AG04450 (cell line): ENCODE data around the gene SUMO4. TPM values are rescaled to one million over a fixed set of nuclear protein-coding genes. Genes with fewer than 3 reads are reported as not detected.

Source experiments
- CTCF ChIA-PET: fragments of 300-600, 350-600 bp; formaldehyde crosslinking; extraction: SDS; loops from one replicate; lab custom pipeline; 2022; ENCODE audit warnings: antibody characterized with exemption, inconsistent platforms; lab: Charles Lee
- POLR2A ChIA-PET: fragments of 350-600 bp; formaldehyde crosslinking; extraction: SDS; loops from one replicate; lab custom pipeline; 2021; ENCODE audit warnings: antibody characterized with exemption, inconsistent platforms; lab: Yijun Ruan, JAX
- DNase-seq: peaks from one replicate; pipeline ENCODE4 v3.0.0-alpha.2; 2011; ENCODE audit warnings: low read depth, low spot score
- H3K27ac ChIP-seq: one replicate; pipeline ENCODE4 v1.5.1; 2012; ENCODE audit warnings: low read depth, low read length, control low read depth
- H3K27me3 ChIP-seq: one replicate; pipeline ENCODE4 v1.6.0; 2012; ENCODE audit warnings: low read length; ENCODE audit not compliant: control insufficient read depth, insufficient read depth
- H3K4me3 ChIP-seq: 2 replicates; pipeline ENCODE4 v1.5.1; 2011; ENCODE audit warnings: mild to moderate bottlenecking, low read depth, low read length, control low read depth
- H3K9me3 ChIP-seq: 2 replicates; pipeline ENCODE4 v1.5.1; 2012; ENCODE audit warnings: low read length; ENCODE audit not compliant: control insufficient read depth, insufficient read depth
- polyA plus RNA-seq: library from polyadenylated mRNA; depleted of rRNA; stranded (reverse); fragments of >200 nt; gene quantifications from 2 replicates; pipeline ENCODE4 v1.2.3, GENCODE V29; 2011
- TF ChIP-seq, protein P1 (sequence below): IDR thresholded peaks from 2 replicates; pipeline ENCODE4 v1.5.1; 2011; ENCODE audit warnings: low read depth, low read length, control low read depth, inconsistent platforms

Gene SUMO4
- polyA plus RNA-seq, 1 experiment = 0.17 TPM

DNA sequence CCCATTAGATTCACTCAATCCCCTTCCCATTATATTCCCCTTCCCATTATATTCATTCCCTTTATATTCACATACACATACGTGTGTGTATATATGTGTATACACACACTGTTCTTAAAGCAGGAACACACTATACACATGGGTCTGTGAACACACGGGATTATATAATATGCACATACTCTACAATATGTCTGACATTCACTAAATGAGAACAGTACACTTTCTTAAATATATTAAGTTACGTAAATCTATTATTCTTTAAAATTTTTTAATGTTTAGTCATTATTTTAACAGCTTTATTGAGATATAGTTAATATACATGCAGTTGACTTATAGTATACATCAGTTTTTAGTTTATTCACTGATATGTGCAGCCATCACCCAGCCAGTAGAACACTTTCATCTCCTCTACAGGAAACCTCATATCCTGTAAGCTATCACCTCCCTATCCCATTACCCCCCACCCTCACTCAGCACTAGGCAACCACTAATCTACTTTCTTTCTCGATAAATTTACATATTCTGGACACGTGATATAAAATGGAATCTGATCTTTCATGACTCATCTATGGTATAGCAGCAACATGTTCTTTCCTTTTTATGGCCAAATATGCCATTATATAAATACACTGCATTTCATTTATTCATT is 13.9 kb upstream of the SUMO4 start:
- Histone ChIP-seq H3K27me3 (no peaks in the 10 kb centered on the region), H3K27ac (no peak overlapping the region), H3K9me3 (no peaks in the 10 kb centered on the region), H3K4me3 (no peak overlapping the region)
- DNase-seq = no peak
- POLR2A ChIA-PET = no interaction called here
- CTCF ChIA-PET = interaction anchor here (0.6 kb wide), 1 partner anchor 9 kb away, joined by 3 read pairs; no protein-coding TSS in a partner anchor
- TF ChIP-seq, protein P1, sequence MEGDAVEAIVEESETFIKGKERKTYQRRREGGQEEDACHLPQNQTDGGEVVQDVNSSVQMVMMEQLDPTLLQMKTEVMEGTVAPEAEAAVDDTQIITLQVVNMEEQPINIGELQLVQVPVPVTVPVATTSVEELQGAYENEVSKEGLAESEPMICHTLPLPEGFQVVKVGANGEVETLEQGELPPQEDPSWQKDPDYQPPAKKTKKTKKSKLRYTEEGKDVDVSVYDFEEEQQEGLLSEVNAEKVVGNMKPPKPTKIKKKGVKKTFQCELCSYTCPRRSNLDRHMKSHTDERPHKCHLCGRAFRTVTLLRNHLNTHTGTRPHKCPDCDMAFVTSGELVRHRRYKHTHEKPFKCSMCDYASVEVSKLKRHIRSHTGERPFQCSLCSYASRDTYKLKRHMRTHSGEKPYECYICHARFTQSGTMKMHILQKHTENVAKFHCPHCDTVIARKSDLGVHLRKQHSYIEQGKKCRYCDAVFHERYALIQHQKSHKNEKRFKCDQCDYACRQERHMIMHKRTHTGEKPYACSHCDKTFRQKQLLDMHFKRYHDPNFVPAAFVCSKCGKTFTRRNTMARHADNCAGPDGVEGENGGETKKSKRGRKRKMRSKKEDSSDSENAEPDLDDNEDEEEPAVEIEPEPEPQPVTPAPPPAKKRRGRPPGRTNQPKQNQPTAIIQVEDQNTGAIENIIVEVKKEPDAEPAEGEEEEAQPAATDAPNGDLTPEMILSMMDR = no peak

DNA sequence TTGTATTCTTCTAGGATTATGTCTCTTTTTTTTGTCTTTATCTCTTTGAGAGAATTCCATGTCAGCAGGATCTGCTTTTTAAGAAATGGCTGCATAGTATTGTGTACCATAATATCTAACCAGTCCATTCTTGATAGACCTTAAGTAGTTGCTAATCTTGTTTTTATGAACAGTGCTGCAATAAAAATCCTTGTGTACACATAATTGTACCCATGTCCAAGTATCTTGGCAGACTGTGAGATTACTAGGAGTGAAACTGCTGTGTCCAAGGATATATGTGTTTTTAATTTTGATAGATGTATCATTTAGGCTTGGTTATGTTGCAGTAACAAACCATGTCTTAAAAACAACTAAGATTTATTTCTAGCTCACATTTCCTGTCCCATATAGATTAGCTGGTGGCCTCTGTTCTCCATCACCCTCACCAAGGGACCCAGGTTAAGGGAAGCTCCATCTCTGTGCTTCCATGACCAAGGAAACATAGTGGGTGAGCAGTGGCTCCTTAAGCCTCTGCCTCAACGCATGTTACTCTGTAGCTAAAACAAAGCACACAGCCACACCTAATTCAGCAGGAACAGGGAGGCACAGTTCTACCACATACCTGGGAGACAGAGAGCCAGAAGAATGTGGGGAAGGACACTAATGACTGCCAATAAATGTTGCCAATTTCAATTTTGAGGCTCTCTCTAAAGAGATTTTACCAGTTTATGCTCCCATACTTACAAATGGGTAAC is 12.1 kb upstream of the SUMO4 start:
- H3K27ac ChIP-seq = no peak overlapping the region
- H3K4me3 ChIP-seq = no peak overlapping the region
- H3K27me3 ChIP-seq = no peaks in the 10 kb centered on the region
- ChIA-PET POLR2A (no interaction called here), CTCF (interaction anchor here (0.7 kb wide), 1 partner anchor 374 kb away, joined by 3 read pairs; no protein-coding TSS in a partner anchor)
- no peaks in the 10 kb centered on the region for H3K9me3 ChIP-seq
- DNase-seq = no peak
- TF ChIP-seq, protein P1 = no peak

DNA sequence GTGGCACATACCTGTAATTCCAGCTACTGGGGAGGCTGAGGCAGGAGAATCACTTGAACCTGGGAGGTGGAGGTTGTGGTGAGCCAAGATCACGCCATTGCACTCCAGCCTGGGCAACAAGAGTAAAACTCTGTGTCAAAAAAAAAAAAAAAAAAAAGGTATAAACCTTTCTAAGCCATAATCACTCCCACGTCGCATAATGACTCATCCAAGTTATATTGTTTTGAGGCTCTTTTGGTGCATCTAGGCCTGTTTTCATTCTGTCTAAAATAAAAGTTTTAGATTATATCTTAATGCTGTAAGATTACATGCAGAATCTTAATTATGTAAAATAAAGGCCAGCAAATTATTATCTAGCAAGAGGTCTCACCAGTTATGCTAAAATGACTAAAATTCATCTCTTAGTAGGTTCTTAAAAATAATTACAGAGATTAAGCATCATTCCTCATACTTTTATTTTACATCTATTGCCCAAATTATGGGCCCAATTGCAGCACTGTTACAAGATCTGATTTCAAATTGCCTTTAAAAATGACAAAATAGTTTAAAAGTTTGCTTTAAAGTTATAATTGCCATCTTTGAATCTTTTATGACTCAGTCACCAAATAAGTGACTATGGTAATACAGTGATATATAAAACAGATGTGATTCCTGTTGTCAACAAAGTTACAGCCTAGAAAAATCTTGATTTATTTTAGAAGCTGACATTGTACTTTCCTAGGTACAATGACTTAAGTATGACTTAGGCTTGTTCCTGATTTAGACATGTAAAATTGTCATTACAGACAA is 10.4 kb upstream of the SUMO4 start:
- ChIA-PET POLR2A (no interaction called here), CTCF (no interaction called here)
- TF ChIP-seq, protein P1 = no peak
- H3K9me3 ChIP-seq = no peaks in the 10 kb centered on the region
- H3K27ac ChIP-seq = no peak overlapping the region
- no peak for DNase-seq
- H3K4me3 ChIP-seq = no peak overlapping the region
- H3K27me3 ChIP-seq = no peaks in the 10 kb centered on the region

DNA sequence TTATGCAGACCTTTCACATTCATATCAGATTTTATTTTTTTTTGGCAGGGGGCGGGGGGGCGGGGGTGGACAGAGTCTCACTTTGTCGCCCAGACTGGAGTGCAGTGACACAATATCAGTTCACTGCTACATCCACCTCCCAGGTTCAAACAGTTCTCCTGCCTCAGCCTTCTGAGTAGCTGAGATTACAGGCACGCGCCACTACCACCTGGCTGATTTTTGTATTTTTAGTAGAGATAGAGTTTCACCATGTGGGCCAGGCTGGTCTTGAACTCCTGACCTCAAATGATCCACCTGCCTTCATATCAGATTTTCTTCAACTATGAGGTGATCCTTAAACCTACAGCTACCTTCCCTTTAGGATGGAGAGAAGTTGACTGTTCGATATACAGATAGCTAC is 8.0 kb upstream of the SUMO4 start:
- ChIA-PET POLR2A (no interaction called here), CTCF (interaction anchor here (0.8 to 1.1 kb wide), 2 partner anchors 17 to 63 kb away, joined by 3 to 4 read pairs; no protein-coding TSS in a partner anchor)
- Histone ChIP-seq H3K4me3 (no peak overlapping the region), H3K9me3 (no peaks in the 10 kb centered on the region), H3K27me3 (no peaks in the 10 kb centered on the region), H3K27ac (no peak overlapping the region)
- no peak for DNase-seq
- TF ChIP-seq, protein P1 = no peak
